Stimulated activated CD4-positive, alpha-beta T cell treated with anti-CD3 and anti-CD28 coated beads, Interleukin-4, amount 100 ng/mL, for 48 hours (primary cell): ENCODE results near the gene ITPR1.

Experiments used
- DNase-seq, 2 donors: peaks; one replicate each; pipeline ENCODE4 v3.0.0-alpha.2; 2020; ENCODE audit warnings: low read depth in 2 of 2

The ITPR1 gene

DNA sequence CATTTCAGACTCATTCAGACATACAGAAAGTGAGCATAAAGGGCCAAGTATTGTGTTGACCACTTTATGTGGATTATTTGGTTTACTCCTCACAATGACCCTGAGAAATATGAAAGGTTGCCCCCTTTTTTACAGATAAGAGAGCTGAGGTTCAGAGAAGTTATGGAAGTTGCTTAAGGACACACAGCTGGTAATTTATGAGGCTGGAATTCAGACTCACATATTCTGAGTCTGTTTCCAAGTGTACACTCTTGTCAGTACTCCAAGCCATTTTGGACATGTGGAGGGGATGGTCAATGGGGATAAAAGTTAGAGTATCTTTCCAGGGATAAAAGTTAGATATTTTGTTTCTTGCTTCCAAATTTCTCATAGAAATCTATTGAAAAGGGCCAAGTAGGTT lies 15.9 kb downstream of the ITPR1 start:
- DNase-seq = no peak

DNA sequence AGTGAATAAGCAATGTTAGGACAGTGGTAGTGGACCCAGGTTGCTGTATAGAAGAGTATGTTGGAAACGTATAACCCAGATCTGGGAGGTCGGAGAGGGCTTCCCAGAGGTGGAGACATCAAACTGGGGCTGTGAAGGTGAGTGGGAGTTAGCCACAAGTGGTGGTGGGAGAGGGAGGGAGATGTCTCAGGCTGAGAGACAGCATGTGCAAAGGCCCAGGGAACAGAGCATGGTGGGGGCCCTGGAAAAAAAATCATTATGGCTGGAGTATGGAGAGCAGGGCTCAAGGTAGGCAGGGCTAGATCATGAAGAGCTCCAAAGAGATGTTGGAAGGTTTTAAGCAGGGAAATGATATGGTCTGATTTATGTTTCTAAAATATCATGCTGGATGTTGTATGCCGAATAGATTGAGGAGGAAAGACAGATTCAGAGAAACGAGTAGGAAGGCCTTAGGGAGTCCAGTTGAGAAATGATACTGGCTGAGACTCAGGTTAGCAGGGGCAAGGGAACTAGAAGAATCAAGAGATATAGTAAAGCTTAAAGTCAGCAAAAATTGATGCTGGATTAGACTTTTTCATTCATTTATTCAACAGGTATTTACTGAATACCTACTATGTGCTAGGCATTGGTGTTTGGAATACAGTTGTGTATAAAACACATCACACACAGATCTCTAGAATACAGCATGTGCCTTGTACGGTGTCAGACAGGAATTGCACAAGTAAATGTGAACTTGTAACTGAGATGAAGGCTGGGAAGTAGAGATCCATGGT lies 17.0 kb downstream of the ITPR1 start:
- no peak for DNase-seq

DNA sequence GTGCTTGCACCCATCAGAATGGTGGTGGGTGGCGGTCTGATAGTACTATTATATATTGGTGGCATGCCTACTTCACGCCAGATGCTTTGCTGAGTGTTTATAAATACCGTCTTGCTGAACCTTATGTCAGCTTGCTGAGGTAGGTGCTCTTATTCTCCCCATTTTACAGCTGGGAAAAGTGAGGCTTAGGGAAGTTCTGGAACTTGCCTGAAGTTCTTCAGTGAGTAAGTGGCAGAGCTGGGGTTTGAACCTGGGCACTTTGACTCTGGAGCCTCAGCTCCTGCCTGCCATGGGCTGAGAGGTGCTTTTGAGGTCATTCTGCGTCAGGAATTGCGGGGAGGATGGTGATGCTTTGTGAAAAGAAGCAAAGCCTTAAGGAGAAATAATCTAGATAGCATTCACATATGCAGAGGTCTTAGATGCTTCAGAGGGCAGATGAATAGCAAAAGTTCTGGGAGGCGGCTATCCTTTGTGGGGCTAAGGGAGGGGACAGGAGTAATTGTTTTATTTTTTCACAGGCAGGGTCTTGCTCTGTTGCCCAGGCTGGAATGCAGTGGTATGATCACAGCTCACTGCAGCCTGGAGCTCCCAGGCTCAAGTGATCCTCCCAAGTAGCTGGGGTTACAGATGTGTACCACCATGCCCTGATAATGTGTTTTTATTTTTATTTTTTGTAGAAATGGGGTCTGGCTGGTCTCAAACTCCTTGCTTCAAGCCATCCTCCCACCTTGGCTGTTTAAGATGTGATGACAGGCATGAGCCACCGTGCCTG lies 18.5 kb downstream of the ITPR1 start:
- DNase-seq = no peak

DNA sequence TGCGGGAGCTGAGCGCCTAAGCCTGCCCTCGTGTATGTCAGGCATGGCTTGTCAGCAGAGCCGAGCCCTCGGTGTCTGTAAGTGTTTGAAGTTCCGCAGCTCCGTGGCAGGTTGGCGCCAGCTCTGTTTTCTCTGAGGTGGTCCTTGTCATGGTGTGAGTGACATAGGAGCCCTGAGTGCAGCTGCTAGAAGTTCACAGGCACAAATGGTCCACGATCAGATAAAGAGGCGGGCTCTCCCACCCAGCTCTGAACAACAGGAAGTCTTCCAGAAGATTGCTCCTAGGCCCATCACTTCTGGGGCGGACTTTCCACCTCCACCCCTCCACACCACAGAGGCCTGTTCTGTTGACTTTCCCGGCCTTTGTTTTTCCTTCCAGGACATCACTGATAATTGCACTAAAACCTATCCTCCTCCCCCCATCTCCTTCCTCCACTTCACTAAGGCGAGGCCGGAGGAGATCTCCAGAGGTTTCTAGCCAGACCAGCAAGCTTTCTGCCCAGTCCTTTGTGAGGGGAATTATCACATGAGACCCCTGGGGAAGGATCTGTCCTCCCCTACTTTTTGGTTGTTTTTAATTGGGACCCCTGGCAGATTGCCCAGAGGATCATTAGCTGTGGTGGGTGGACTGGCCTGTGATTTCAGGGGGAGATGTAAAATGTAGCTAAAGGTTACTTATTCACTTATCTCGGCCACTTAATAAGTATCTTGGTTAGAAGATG lies 19.9 kb downstream of the ITPR1 start:
- DNase-seq = no peak

DNA sequence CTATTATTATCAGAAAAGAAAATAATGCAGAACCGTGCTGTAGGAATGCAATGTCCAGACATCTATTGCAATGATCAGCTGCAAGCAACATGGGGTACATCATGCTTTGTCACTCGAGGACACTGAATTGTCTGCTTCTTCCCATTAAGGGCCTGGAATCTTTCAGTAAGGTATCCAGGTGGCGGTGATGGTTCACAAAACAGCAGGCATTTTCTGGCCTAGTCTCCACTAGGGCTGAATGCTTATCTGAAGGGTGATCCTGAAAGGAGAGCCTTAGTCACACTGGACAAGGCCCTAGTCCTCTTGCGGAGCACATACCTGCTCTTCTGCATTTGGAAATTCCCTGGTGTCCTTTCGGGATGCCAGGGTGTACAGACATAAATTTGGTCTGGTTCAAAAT lies 21.2 kb downstream of the ITPR1 start:
- no peak for DNase-seq

DNA sequence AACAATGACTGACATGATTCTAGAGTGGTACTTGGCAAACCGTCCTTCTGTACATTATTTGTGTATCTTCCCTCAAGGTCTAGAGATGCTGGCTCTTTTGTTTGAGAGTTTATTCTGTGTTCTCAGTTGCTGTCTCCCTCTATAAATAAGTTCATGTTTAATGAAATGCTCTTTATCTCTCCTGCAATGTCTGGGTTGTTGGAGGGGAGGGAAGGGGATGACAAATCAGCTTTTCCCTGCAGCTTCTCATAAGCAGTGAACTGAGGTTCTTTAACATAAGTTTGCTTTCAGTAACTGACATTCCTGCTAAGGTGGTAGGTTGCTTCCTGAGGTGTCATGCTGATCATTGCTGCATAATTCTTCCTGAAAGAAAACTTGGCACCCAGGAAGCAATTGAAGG lies 21.8 kb downstream of the ITPR1 start:
- DNase-seq = no peak

DNA sequence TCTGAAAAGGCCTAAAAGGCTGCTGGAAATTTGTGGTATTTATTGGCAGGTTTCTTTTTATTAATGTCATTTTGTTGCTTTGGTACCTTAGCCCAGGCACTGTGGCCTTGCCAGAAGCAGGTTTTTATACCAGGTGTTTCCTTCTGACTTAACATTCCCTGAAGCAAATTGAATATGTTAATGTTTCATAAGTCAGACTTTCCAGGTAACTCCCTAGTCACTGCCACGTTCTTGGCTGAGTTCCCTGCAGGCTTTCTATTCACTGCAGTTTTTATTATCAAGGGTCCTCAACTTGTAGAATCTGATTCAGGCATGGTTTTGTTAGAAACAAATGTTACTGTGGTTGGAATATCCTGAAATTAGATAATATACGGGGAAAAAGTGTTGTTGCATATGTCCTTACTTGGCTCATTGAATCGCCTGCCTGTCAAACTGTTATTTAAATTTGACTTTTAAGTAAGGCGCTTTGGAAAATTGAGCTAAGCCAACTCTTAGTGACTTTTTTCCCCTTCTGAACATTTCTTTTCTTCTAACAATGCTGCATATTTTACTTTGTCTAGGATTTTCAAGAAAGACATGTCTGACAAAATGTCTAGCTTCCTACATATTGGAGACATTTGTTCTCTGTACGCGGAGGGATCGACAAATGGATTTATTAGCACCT lies 22.9 kb downstream of the ITPR1 start:
- DNase-seq = no peak

DNA sequence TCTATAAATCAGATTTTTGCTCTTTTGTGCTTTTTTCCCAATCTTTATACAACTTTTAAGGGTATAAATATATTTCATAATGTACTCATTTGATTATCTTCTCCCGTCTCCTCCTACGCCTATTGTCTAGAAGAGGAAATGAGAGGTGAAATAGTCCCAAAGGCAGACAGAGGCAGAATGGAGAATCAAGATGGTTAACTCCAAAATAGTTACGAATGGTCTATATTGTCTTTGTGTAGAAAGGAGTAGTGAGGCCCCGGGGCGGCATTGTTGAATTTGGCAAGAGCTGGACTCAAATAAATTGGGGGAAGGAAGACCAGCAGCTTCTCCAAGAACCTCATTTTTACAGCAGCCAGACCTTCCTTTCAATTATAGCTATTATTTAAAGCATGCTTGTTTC lies 23.9 kb downstream of the ITPR1 start:
- DNase-seq = no peak

DNA sequence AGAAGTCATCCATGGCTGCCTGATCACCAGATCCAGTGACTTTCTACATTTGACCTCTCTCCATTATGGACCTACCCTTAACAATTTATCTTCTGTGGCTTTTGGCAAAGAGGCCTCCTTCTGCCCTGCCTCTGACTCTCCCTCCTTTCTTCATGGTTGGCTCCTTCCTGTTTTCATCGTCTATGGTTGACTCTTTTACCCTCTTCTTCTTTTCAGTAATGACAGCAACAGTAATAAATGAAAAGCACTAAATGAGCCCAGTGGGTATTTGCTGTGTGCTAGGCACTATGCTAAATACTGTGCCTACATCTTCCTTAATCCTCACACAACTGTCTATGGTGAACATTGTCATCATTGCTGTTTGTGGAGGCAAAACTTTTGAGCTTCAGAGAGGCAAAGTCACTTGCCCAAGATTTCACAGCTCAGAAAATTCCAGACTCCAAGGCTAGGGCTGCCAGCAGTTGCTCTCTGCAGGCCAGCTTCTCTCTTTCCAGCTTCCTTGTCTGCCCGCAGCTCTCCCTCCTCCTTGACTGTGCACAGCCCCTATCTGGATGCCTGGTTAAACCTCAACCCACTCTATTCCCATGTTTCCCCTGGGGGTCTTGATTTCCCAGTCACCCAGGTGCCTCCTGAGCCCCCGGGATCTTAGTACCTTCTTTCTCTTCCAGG lies 24.6 kb downstream of the ITPR1 start:
- no peak for DNase-seq

DNA sequence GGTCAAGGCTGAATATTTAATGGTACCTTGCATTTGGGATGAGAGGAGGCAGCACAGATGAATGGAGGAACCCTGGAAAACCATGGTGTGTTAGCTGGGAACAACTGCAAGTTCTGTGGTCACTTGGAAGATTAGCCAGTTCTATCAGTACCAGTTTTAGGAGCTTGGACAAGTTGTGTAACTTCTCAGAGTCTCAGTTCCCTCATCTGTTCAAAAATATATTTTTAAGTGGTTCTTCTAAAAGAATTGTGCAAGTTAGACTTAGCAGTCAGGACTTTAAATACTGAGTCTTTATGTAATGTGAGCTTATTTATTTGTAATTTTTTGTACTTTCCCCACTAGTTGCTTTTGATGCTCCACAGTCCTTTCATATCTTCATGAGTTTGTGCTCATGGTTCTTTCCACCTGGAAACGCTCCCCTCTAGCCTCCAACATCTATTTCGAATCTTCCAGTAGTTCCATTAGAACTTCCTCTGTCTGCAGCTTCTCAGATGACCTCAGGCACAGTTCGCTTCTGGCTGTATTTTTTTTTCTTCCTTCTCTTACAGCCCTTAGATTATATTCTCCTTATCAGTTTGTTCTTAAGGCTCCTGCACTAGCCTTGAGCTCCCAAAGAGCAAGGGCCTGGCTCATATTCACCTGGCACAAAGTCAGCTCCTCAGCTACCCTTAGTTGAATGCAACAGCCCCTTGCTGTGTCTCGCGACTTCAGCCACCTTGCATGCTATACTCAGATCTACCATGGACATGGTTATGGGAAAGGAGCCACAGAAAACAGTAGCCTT lies 27.1 kb downstream of the ITPR1 start:
- no peak for DNase-seq

DNA sequence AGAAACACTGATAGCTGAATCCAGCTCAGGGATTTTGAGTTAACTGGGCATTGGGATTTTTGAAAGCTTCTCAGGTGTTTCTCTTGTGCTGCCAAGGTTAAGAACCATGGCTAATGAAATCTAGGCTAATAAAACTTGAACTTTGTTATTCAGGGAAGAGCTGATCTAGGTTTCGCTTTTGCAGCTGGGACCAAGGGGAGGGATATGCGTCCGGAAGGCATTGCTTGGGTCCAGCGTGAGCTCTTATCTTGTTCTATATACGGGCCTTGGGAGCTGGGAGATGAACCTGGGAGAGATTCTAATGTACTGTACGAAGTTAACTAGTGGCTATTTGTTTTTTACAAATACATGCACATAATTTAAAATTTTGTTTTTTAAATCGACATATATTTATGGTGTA lies 29.8 kb downstream of the ITPR1 start:
- DNase-seq = no peak

DNA sequence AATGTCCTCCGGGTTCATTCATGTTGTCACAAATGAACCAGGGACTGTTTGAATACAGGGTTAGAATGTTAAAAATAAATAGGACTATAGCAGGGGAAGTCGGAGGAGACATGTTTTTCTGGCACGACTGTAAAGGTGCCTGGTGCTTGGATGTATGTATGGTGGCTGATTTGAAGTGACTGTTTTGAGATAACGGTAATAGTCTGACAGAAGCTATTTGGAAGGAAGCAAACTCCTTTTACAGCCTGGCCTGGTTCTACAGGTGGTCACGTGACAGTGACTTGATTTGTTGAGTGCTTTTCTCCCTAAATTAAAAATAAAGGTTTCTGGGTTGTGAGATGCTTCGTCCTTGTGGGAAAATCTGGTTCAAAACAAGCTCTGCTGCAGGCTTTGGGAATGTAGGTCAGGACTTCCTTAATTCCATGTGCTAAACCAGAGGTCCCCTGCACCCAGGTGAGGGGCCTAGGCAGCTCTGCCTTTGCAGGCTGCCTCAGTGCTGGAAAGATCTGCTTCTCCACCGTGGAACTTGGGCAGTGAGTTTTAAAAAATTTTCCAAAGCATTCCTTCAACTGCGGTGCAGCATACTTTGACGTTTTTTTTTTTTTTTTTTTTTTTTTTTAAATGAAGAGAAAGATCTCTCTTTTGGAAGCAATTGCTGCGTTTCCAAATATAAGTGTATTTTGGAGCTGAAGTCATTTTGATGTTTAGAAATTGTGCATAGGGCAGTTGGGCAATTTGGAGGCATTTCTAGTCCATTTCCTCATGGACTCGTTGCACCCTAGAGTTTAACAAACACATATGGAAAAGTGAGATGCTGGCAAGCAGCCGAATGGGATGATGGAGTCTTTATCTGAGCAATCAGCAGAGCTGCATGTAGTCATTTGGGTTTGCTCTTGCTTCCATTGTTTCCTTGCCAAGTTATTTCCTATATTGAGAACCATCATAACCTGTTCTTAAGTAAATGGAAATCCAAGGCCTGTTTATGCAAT lies 30.9 kb downstream of the ITPR1 start:
- no peak for DNase-seq

DNA sequence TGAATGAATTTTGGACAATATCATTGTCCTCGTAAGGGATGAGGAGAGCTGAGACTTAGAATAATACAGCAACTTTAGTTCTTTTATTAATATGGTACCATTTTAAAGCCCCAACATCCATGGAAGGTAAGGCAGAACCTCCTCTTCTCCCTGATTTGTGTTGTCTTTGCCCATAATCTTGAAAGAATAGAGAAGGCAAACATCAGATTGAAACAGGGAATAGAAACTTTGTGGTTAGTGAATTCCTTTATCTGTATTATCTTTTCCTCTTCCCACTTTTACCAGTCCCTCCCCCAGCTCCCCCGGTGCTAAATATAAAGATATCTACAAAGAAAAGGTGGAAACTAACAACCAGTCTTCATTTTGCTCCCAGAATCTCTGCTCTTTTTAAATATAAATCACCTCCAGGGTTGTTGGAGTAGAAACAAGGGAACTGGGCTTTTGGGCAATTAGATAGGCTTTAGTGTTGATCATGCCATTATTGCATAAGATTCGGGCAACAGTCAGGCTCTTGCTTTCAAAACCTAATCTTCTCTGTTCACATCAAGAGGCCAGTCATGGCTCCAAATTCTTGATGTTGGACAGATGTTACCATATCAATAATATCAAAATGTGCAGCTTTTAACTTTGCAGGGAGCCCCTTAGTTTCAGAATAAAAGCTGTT lies 32.5 kb downstream of the ITPR1 start:
- DNase-seq = no peak

DNA sequence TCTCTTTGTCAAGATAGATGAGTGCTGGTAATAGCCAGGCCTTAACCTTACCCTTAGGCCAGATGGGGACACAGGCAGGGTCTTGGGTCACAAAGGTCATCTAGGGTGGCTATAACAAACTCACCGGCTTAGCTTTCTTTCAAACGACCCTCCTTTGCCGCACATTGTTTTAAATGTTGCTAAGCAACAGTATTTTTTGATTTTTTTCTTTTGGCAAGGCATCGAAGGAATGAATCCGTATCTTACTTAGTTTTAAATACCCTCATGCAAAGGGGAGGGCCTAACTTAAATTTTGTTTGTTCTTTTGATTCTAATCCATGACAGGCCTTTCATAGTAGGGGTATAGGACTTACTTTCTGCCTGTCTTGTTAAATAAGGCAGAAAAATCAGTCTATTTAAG lies 35.2 kb downstream of the ITPR1 start:
- DNase-seq = no peak

DNA sequence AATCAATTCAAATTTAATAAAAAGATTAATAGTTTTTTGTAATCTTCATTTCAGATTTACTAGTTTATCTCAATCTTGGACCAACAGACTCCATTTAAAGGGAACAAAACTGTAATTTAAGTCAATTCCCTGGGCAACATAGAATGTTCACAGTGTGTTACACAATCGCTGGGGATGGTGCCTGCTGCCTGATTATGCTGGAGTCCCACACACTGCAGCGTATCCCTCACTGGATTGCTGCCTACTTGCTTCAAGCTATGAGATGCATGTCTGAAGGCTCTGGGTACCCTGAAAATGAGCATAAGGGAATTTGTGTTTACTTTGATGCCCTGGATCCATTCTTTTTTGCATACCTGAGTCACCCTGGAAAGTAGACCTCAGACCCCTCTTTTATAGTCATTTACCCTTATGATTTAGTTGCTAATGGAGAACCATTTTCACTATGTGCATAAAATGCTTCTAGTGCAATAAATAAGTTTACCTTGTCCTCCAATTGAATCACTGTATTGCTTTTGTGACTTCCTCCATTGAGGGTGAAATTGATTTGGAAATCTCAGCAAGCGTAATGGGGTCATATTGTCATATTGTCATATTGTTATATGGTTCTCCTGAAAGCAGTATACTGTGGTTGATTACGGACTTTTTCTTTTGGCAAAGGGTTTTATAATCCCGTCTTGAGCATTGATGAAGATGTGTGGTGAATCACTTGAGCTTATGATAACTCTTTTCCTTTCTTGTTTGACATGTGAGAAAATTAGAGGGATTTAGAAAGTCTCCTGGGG lies 35.9 kb downstream of the ITPR1 start:
- no peak for DNase-seq

DNA sequence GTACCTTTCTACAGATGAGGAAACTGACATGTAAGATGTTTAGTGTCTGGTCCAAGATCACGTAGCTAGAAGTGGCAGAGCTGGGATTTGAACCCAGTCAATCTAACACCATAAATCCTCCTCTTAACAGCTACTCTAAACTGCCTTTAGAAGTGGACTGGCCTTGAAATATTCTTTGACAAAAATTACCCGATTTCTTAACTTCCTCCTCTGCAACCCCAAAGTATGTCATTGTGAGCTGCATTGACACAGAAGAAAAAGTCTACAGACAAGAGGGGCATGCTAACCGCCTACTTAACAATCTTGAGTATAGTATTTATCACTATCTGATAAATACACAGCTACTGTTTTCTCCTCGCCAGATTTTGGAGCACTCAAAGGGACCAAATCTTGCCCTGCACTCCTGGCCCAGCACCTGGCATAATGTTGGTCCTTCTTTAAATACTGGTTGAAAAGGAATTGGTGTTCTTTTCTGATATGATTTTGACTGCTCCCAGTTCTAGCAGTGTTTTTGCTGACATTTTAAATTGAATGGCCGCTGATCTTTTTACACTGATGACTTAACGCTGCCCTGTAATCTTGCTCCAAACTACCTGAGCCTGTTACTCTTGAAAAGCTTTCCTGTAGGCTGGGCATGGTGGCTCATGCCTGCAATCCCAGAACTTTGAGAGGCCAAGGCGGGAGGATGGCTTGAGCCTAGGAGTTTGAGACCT lies 36.9 kb downstream of the ITPR1 start:
- no peak for DNase-seq

DNA sequence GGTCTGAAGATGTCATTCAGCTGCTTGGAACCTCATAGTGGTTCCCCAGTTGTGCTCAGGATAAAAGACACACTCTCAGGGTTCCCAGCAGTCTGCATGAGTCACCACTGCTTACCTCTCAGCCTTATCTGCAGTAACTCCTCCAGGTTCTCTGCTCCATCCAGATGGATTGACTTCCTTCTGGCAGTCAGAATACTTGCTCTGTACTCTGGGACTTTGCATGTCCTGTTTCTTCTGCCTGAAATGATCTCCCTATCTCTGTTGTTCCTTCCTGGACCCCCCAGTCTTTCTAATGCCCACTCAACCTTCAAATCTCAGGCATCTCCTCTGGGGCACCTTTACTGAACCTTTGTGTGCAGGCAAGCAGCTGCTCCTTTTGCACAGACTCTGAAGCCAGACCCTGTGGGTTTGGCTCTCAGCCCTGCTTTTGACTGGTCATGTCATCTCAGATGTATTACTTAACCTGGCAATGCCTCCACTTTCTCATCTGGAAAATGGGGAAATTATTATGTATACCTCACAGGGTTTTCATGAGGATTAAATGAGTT lies 38.4 kb downstream of the ITPR1 start:
- DNase-seq = no peak
